GM08714 (cell line): ENCODE results near the gene SLC34A1.
A peak's percentile ranks its signal among the peaks of the same experiment; 100 is the strongest.
"Not testable (repeated sequence)": the region's sequence is repeated elsewhere in the genome, so short reads cannot be mapped to it uniquely, and the experiment has no call there.

Experiments
- H3K4me3 ChIP-seq: fragments of 200-500 bp; sonication (Bioruptor generic); 2 replicates; pipeline ENCODE4 v1.5.1; 2014; ENCODE audit warnings: mild to moderate bottlenecking, low read length, inconsistent platforms
- ZNF274 ChIP-seq: IDR thresholded peaks from 2 replicates; pipeline ENCODE4 v1.6.1; 2012; ENCODE audit warnings: mild to moderate bottlenecking, low read depth, low read length

SLC34A1 gene

DNA sequence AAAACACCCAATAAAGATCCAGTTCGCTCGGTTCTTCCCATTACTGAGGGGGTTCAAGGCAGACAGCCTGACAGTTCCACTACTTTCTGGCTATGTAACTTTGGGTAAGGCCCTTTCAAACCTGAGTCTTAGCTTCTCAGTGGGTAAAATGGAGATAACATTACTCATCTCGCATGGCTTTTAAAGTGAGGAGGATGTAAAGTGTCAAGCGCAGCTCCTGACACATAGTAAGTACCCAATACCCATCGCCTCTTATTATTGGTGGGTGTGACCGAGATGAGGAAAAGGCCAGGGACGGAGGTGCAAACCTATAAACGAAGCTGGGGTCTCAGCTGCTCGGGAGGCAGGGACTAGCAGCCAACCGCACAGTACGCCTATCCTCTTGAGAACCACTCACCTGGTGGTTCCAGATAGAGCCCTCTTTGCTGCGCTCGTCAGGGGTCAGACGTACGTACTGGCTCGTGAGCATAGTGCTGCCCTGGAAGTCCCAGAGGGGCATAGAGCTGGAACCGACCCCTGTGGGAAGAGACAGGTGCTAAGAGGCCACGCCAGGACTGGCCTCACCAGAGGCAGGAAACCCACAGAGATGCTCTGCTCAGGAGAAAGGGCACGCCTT is 33.4 kb upstream of the SLC34A1 start:
- TF ChIP-seq ZNF274, result no peak
- H3K4me3 ChIP-seq, result peak overlapping the region; percentile 84

DNA sequence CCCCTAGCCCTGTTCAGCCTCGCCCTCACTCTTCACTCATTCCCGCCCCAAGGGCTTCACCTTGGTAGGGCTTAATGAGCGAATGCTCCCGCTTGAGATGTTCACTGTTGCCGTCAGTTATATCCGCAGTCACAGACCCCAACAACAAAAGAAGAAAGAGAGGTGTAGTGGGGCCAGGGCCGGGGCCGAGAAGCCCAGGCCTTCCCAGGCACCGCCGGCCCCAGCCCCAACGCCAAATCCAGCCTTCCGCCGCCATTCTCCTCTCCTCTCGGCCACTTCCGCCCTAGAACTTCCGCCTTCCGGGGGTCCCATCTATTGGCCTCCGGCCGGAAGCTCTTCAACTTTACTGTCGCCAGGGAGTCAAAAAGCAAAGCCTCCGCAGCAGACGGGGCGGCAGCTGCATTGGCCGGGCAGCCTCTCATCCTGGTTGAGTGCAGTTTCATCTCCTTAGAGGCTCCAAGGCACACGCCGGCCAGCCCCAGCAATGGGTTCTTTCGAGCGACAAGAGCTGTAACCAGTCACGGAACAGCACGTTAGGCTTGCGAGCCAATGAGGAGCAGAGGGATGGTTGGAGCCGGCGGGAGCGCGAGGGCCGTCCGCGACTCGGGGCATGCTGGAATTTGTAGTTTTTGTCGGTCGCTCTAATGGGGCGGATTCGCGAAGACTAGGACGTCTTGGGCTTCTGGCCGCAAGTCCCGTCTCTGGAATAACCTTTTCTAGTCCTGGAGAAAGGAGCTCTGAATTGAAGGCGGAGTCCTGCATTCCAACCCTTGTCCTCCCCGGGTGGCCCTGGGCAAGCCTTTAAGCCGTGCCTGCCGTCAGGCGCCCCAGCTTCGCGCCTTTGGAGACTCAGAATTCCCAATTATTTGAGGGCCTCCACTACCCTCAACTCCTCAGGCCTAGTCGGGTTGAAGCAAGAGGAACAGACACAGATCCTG is 32.6 kb upstream of the SLC34A1 start, which contains the start of gene LMAN2:
Gene LMAN2 (minus strand): TSS at position 277 of the 938 bp plus-strand sequence. CDS start 21 bp downstream, at position 256.
- TF ChIP-seq ZNF274, result no peak
- H3K4me3 ChIP-seq, result peak within 1 kb of the TSS; percentile 84

DNA sequence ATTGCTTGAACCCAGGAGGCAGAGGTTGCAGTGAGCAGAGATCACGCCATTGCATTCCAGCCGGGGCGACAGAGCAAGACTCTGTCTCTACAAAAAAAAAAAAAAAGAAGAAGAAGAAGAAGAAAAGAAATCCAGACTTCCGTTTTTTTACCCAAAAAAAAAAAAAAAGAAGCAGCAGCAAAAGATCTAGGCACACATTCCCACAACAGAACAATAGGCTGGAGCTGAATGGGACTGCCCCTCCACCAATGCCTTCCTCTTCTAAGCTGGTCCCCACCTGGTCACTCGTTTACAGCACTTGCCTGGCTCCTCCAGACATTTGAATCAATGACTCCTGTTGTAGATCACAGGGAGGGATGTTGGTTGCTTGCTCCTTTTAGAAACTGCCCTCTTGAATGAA is 31.1 kb upstream of the SLC34A1 start:
- H3K4me3 ChIP-seq, result no peak overlapping the region
- TF ChIP-seq ZNF274, result no peak

DNA sequence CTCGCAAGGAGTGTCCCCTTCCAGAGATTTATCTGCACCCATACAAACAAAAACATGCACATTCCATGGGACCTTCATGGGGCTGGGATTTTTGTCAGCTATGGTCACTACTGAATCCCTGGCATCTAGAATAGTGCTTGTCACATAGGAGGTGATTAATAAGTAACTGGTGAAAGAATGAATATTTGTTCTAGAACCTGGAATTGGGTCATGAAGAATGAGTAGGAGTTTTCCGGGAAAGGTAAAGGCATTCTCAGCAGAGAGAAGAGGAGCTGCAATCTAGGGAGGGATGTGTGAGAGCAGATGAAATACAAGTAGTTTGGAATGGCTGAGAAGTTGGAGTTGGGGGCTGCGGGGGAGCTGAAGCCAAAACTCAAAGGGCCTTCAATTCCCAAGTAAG is 30.0 kb upstream of the SLC34A1 start:
- H3K4me3 ChIP-seq, result no peak overlapping the region
- TF ChIP-seq ZNF274, result no peak

DNA sequence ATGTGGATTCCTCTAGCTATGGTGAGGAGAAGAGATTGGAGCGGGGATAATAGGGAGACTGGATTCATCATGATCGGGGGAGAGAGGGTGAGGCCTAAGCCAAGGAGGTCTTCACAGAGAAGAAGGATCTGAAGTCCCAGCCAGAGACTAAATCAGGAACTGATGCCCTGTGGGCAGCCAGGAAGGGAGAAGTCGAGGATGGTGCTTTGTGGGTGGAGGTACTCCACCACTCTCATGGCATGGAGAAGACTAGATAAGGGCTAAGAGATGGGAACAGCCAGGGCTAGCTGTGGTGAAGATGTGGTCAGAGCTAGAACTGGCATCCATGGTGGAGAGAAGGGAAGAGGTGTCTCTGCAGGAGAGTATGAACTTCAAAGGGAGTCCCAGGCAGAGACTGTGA is 29.5 kb upstream of the SLC34A1 start:
- TF ChIP-seq ZNF274, result no peak
- H3K4me3 ChIP-seq, result no peak overlapping the region

DNA sequence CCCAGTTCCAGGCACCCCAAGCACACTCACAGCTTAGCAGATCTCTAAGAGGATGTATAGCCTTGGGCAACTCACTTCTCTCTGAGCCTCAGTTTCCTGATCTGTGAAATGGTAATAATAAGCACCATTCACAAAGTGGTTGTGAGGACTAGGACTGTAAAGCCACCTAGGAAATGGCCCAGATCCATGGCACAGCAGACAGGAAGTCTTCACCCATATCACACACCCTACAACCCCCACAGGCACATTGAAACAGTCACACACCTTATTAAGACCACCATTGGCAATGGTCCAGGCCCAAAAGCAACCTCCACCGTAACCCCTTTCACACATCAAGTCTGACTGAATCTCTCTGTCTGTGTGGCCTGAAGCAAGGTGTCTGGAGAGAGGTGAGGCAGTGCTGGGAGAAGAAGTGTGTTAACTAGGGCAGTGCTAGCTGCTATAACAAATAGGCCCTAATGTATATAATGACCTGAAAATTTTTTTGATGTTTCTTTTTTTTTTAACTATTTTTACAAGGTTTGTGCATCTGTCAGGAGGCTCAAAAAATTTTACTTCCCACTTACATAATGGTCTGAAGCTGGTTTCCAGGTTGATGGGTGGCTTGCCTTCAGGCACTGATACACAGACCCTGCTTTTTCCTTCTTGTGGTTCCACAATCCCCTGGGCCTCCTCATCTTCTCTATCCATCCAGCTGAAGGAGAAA is 28.9 kb upstream of the SLC34A1 start:
- H3K4me3 ChIP-seq, result no peak overlapping the region

DNA sequence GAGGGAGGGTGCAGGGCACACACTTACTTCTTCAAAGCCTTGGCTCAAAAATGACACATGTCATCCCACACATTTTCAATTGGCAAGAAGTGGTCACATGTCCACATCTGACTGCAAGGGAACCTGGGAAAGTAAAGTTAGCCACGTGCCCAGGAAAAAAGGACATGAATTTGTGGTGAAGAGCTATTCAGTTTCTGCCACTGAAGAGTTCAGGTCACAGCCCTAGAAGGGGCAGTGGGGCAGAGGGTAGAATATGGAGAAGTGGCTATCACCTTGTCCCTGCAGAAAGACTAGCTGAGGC is 28.4 kb upstream of the SLC34A1 start:
- no peak for TF ChIP-seq ZNF274
- no peak overlapping the region for H3K4me3 ChIP-seq

More for the DNA sequence above, 28.9 kb upstream of the SLC34A1 start:
- no peak for TF ChIP-seq ZNF274

DNA sequence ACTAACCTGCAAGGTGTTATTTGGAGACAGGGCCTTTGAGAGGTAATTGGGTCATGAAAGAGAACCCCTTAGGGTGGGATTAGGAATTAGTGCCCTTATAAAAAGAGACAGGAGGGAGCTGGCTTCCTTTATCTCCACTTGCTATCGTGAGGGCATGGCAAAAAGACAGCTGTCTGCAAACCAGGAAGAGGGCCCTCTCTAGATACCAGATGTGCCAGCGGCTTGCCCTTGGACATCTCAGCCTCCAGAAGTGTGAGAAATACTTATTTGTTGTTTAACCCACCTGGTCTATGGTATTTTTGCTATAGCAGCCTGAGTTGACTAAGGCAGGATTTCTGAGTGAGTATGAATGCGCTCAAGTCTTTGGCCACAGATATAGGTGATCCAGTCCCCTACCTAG is 27.5 kb upstream of the SLC34A1 start:
- no peak overlapping the region for H3K4me3 ChIP-seq
- TF ChIP-seq ZNF274, result no peak

DNA sequence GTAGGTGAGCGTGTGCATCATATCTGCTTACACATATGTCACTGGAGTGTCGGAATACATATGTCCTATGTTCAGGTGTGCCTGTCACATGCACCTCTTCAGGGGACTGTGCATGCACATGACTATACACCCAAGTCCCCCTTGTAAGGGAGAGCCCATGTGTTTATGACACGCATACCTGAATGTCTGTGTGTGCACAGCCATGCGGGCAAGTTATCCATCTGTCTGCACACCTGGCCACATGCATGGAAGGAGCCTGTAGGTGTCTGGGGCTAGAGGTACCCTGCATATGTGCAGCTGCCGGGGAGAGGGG is 27.1 kb upstream of the SLC34A1 start:
- TF ChIP-seq ZNF274, result no peak
- peak overlapping the region; percentile 8; the same call in 1 of the 2 replicates for H3K4me3 ChIP-seq

DNA sequence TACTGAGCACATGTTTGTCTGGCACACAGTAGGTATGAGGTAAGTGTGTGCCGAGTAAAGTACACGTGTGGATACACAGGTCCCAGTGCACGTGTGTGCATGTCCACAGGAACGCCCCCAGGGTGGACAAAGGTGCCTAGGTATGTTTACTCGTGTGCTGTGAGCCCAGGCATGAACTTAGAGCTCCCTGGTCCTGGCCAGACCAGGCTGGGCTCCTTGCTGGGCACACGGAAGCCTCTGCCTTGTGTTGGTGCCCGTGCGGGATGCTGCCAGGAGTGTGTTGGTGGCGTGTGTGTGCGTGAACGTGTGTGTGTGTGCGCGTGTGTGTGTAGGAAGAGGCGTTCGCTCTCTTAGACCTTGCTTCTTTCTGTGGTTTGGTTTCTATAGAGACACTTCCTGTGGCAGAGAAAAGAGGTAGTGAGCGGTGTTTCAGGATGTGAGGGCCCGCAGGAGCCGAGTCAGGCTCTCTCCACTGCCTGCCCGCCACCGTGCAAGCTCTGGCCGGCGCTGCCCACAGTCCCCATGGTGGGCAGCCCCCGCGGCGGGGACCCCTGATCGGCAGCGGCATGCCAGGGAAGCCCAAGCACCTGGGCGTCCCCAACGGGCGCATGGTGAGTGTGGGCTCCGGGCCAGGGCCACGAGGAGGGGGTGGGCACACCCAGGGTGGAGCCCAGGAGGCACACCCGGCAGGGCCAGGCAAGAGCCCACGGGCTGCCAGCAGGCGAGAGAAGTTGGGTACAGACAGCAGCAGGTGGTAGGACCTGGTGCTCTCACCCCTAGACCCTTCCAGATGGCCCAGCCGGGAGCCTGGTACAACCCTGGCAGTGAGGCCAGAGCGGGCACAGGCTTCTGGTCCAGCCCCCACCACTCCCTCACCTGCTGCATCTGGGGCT is 26.5 kb upstream of the SLC34A1 start, which contains the start of gene RGS14:
Gene RGS14 (plus strand): TSS at position 466 of the 893 bp plus-strand sequence. CDS start 101 bp downstream, at position 567.
- no peak for TF ChIP-seq ZNF274
- H3K4me3 ChIP-seq, result peak within 1 kb of the TSS; percentile 70

DNA sequence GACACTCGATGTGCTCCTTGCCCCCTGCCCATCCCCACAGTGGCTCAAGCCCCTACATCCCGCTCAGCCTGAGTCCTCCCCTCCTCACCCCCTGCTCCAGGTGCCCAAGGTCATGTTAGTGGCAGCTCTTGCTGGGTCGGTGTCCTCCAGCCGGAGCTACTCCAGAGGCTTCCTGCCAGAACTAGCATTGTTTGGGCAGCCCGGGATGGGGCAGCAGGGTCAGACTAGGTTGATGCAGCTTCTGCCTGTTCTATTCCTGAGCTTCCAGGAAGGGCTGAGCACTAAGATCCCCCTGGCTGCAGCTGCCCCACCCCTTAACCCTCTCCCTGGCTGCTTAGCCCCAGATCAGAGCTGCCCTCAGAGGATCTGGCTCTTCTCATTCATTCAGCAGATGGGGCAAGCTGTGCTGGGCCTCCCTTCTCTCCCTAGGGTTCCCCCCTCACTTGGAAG is 25.8 kb upstream of the SLC34A1 start:
- peak overlapping the region; percentile 70 for H3K4me3 ChIP-seq

DNA sequence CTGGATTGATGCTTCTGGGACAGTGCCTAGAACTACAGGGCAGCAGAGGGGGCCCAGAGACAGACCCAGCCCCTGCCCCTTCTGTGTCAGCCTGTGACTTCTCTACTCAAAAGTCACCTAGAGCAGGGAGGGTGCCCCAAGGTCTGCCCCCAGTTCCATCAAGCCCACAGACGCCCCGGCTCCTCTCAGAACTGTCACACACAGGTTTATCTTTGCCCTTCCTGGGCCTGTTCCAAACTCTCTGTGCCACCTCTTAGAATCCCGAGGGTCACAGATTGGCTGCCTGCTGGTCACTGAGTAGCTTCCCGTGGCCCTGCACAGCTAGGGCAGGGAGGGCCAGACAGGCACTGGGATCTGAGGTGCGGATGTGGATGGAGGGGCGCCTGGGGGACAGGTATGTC is 24.8 kb upstream of the SLC34A1 start:
- no peak overlapping the region; the same call in 1 of the 2 replicates for H3K4me3 ChIP-seq
- TF ChIP-seq ZNF274, result no peak

More for the DNA sequence above, 25.8 kb upstream of the SLC34A1 start:
- TF ChIP-seq ZNF274, result no peak

DNA sequence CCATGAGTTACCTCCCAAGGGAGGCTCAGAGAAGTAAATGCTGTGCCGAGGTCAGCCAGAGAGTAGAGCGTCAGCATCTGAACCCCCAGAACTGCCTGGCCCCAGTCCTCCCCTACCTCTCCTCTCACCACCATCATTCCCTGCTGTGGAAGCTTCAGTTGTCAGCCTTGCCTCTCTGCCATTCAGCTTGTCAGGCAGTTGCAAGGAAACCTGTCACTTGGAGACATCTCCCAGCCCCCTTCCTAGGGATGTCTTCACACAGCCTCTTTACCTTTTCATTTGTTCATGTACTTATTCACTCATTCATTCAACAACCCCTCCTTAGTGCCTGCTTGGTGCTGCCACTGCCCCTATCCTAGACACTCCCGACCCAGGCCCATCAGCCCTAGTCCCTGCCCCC is 24.4 kb upstream of the SLC34A1 start:
- no peak overlapping the region for H3K4me3 ChIP-seq
- no peak for TF ChIP-seq ZNF274

DNA sequence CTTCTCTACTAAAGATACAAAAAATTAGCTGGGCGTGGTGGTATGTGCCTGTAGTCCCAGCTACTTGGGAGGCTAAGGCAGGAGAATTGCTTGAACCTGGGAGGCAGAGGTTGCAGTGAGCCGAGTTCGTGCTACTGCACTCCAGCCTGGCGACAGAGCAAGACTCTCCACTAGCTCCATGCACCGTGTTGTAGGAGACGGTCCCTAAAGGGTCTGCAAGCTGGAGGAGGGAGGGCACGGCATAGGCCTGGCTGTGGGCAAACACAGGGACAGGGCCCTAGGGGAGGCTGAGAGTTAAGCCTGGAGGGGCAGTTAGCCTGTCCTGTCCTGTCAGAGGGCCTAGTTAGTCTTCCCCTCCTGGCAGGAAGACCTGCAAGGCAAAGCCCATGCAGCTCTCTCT is 23.5 kb upstream of the SLC34A1 start:
- not testable (repeated sequence) for H3K4me3 ChIP-seq
